B cell (primary cell): ENCODE results near the gene DNAH2. TPM values are rescaled to one million over a fixed set of nuclear protein-coding genes. Genes with fewer than 3 reads are reported as not detected.

ENCODE experiments used
- ATAC-seq: fragments of 200-7000 bp; cut with Tn5 transposase; one replicate; pipeline ENCODE4 v1.10.0; 2021; ENCODE audit warnings: low read depth, mild to moderate bottlenecking, moderate number of reproducible peaks, moderate library complexity
- CTCF ChIA-PET: fragments of 350-600 bp; sonication (Branson Sonifier 250); formaldehyde crosslinking; loops from one replicate; lab custom pipeline; 2021; ENCODE audit warnings: antibody characterized with exemption, inconsistent platforms; lab: Charles Lee
- POLR2A ChIA-PET: fragments of 350-600 bp; sonication (Branson Sonifier 250); formaldehyde crosslinking; loops from one replicate; lab custom pipeline; 2021; ENCODE audit warnings: antibody characterized with exemption; lab: Charles Lee
- DNase-seq: peaks from one replicate; pipeline ENCODE4 v3.0.0; 2013
- H2AFZ ChIP-seq: 2 replicates; pipeline ENCODE4 v1.6.1; 2012; ENCODE audit warnings: mild to moderate bottlenecking, low read depth, low read length; ENCODE audit not compliant: insufficient read depth, poor library complexity, severe bottlenecking
- H3K27ac ChIP-seq, 2 donors: 1 replicate in 1 of 2; 2 replicates in 1 of 2; pipeline ENCODE4 v1.5.1; 2012 to 2013; ENCODE audit warnings: low read length in 2 of 2, mild to moderate bottlenecking in 2 of 2, moderate library complexity in 1 of 2
- H3K27me3 ChIP-seq, 4 experiments: fragments of 200-600 bp in 1 of 4; sonication (generic) in 1 of 4; replicated peaks in 1 of 4; 1 replicate in 2 of 4; 2 replicates in 2 of 4; pipeline versions ENCODE4 v1.6.1 to v1.7.0; 2013 to 2016; ENCODE audit warnings: low read length in 3 of 4, mild to moderate bottlenecking in 2 of 4, mixed read lengths in 1 of 4, moderate library complexity in 1 of 4; ENCODE audit not compliant: insufficient read depth in 4 of 4, control insufficient read depth in 3 of 4; ENCODE audit errors: control extremely low read depth in 1 of 4
- H3K36me3 ChIP-seq, 2 experiments: replicated peaks in 1 of 2; 1 replicate in 1 of 2; 2 replicates in 1 of 2; pipeline versions ENCODE4 v1.6.1 to v1.7.1; 2013; ENCODE audit warnings: low read length in 1 of 2; ENCODE audit not compliant: insufficient read depth in 2 of 2, control insufficient read depth in 1 of 2; ENCODE audit errors: control extremely low read depth in 1 of 2, extremely low read depth in 1 of 2
- H3K4me1 ChIP-seq, 2 donors: fragments of 200-600 bp in 1 of 2; sonication (generic) in 1 of 2; 1 replicate in 1 of 2; 2 replicates in 1 of 2; pipeline versions ENCODE4 v1.5.1 to v1.6.1; 2013 to 2017; ENCODE audit warnings: low read length in 2 of 2; ENCODE audit not compliant: control insufficient read depth in 2 of 2, insufficient read depth in 2 of 2
- H3K4me2 ChIP-seq: replicated peaks from 2 replicates; pipeline ENCODE3; 2012; ENCODE audit warnings: mild to moderate bottlenecking, low read depth, low read length; ENCODE audit not compliant: poor library complexity, severe bottlenecking
- H3K4me3 ChIP-seq, 5 experiments: fragments of 200-600 bp in 1 of 5; sonication (generic) in 1 of 5; 1 replicate in 3 of 5; 2 replicates in 2 of 5; pipeline versions ENCODE4 v1.5.1 to v1.7.0; 2011 to 2016; ENCODE audit warnings: low read length in 4 of 5, mild to moderate bottlenecking in 4 of 5, low read depth in 2 of 5, control low read depth in 1 of 5, moderate library complexity in 1 of 5; ENCODE audit not compliant: insufficient read depth in 1 of 5; ENCODE audit errors: control extremely low read depth in 1 of 5, extremely low read depth in 1 of 5
- H3K79me2 ChIP-seq: fragments of 200-600 bp; sonication (generic); one replicate; pipeline ENCODE4 v1.6.0; 2016; ENCODE audit warnings: low read length; ENCODE audit not compliant: control insufficient read depth, insufficient read depth
- H3K9ac ChIP-seq: fragments of 200-600 bp; sonication (generic); 2 replicates; pipeline ENCODE4 v1.6.1; 2017; ENCODE audit warnings: mild to moderate bottlenecking, low read length, moderate library complexity
- H3K9me3 ChIP-seq, 3 donors: one replicate each; pipeline versions ENCODE4 v1.6.1 to v1.7.1; 2013; ENCODE audit warnings: low read length in 2 of 3; ENCODE audit not compliant: control insufficient read depth in 2 of 3, insufficient read depth in 1 of 3; ENCODE audit errors: control extremely low read depth in 1 of 3
- H4K20me1 ChIP-seq: 2 replicates; pipeline ENCODE4 v1.6.0; 2012; ENCODE audit warnings: mild to moderate bottlenecking, low read length; ENCODE audit not compliant: insufficient read depth, control insufficient read depth, poor library complexity, severe bottlenecking
- H3K27ac Mint-ChIP-seq: one replicate; pipeline ENCODE4 v1.8.0; 2021; ENCODE audit warnings: mixed read lengths
- H3K27me3 Mint-ChIP-seq: one replicate; pipeline ENCODE4 v1.8.0; 2021; ENCODE audit warnings: mixed read lengths
- H3K4me1 Mint-ChIP-seq: one replicate; pipeline ENCODE4 v1.8.0; 2021; ENCODE audit warnings: mixed read lengths
- H3K4me3 Mint-ChIP-seq: one replicate; pipeline ENCODE4 v1.8.0; 2021; ENCODE audit warnings: mixed read lengths
- H3K9me3 Mint-ChIP-seq: one replicate; pipeline ENCODE4 v1.8.0; 2022; ENCODE audit warnings: mixed read lengths; ENCODE audit not compliant: insufficient read depth
- EZH2 ChIP-seq: IDR thresholded peaks from 2 replicates; pipeline ENCODE4 v1.6.1; 2012; ENCODE audit warnings: borderline replicate concordance, low read depth, mild to moderate bottlenecking, moderate library complexity, low read length; ENCODE audit not compliant: insufficient read depth, poor library complexity, severe bottlenecking
- WGBS: methylation state at CpG from one replicate; pipeline ENCODE4 v1.1.5; 2013; ENCODE audit warnings: missing lambda C conversion rate; ENCODE audit not compliant: insufficient coverage; 5-methylcytosine and 5-hydroxymethylcytosine counted together
- intact Hi-C: fragments of 100-400 bp; cut with micrococcal nuclease; formaldehyde crosslinking; loops from one replicate; pipeline ENCODE4 v1.10.0; 2022
- polyA plus RNA-seq: library from polyadenylated mRNA; depleted of rRNA; stranded (reverse); fragments of >200 nt; gene quantifications from 2 replicates; pipeline ENCODE4 v1.2.3, GENCODE V29; 2012
- total RNA-seq, 2 donors: library from RNA; stranded (reverse); fragments of 120-200 nt in 1 of 2; gene quantifications; 1 replicate in 1 of 2; 2 replicates in 1 of 2; pipeline versions ENCODE4 v1.2.3 to v1.2.4, GENCODE V29; 2013 to 2022
- TF ChIP-seq, protein P1 (sequence below): fragments of 200-600 bp; IDR thresholded peaks from one replicate; pipeline ENCODE4 v1.8.0; 2022; ENCODE audit warnings: antibody characterized with exemption, mild to moderate bottlenecking

Gene DNAH2
- total and polyA plus RNA-seq, 2 donors (not counting 1 experiment from before 2014, with no cell fraction given), result 0.03 TPM; not detected in 1

DNA sequence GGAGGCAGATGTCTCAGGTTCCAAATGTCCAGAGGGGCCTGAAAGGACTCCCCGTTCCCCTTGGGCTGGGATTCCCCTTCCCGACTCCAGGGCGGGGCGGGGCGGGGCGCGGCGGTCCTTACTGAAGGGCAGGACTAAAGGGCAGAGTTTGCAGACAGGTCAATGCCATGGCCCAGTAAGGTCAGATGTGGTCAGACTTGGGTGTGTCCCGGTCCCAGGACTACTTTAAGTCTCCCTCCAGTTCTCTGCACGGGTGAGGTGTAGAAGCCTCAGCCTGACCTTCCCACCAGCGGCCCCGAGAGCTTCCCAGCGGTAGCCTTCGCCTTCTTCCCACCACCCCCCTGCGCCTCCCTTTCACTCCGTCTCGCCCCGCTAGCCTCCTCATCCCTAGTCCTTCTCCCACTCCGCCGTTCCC lies 117.0 kb downstream of the DNAH2 start:
- Histone ChIP-seq H4K20me1 (peaks cover 23% of the 10 kb centered on the region), H3K4me2 (peak overlapping the region; percentile 99), H3K4me3 (peak overlapping the region; percentile 56 to 99 (median 95)), H2AFZ (peak overlapping the region; percentile 34), H3K27ac (peak overlapping the region; percentile 93 to 100), H3K79me2 (peaks cover 30% of the 10 kb centered on the region), H3K36me3 (no peaks in the 10 kb centered on the region), H3K27me3 (peaks cover 0 to 13% (median under 1%) of the 10 kb centered on the region in 4 experiments), H3K9me3 (peaks cover 0 to 4% (median 0%) of the 10 kb centered on the region in 3 donors), H3K4me1 (peaks cover 38 to 52% of the 10 kb centered on the region in 2 donors), H3K9ac (peak overlapping the region; percentile 83)
- TF ChIP-seq, protein P1, sequence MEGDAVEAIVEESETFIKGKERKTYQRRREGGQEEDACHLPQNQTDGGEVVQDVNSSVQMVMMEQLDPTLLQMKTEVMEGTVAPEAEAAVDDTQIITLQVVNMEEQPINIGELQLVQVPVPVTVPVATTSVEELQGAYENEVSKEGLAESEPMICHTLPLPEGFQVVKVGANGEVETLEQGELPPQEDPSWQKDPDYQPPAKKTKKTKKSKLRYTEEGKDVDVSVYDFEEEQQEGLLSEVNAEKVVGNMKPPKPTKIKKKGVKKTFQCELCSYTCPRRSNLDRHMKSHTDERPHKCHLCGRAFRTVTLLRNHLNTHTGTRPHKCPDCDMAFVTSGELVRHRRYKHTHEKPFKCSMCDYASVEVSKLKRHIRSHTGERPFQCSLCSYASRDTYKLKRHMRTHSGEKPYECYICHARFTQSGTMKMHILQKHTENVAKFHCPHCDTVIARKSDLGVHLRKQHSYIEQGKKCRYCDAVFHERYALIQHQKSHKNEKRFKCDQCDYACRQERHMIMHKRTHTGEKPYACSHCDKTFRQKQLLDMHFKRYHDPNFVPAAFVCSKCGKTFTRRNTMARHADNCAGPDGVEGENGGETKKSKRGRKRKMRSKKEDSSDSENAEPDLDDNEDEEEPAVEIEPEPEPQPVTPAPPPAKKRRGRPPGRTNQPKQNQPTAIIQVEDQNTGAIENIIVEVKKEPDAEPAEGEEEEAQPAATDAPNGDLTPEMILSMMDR, result no peak
- TF ChIP-seq EZH2, result no peak
- Mint-ChIP-seq H3K9me3 (no peaks in the 10 kb centered on the region), H3K27ac (peak overlapping the region; percentile 97), H3K4me1 (peaks cover 40% of the 10 kb centered on the region), H3K4me3 (peak overlapping the region; percentile 99), H3K27me3 (peaks cover 17% of the 10 kb centered on the region)
- 0% methylated on average over 18 of the region's 20 CpGs for WGBS
- DNase-seq (peak; percentile 85), ATAC-seq (peak; percentile 4)
- POLR2A ChIA-PET, result interaction anchor here (0.5 to 3.2 kb wide), 9 partner anchors 9 to 148 kb away, joined by 3 to 21 read pairs (median 10); partner anchors contain the start of genes CYB5D1, NAA38 and TP53
- CTCF ChIA-PET, result interaction anchor here (0.6 to 5.3 kb wide), 15 partner anchors 10 to 223 kb away, joined by 3 to 53 read pairs (median 6); partner anchors contain the start of genes CYB5D1 and NAA38
- intact Hi-C loops, result loop anchor here (1.0 to 10.0 kb wide), 6 partner anchors 12 to 1180 kb away; partner anchors contain the start of genes C17orf100, CNTROB, MED31 and NAA38
